Calu3 (cell line): Measurements from ENCODE around the gene HEBP1. TPM values are rescaled to one million over a fixed set of nuclear protein-coding genes. Genes with fewer than 3 reads are reported as not detected.
"Not testable (repeated sequence)": the region's sequence is repeated elsewhere in the genome, so short reads cannot be mapped to it uniquely, and the experiment has no call there.

Experiments used
- BruUV-seq: library from RNA; stranded (reverse); fragments of 400-500 nt; replicated peaks from 2 replicates; lab custom pipeline; 2021; lab: Mats Ljungman, UMichigan
- CTCF ChIA-PET: fragments of 300-600 bp; sonication (Branson Sonifier 250); formaldehyde crosslinking; loops from one replicate; lab custom pipeline; 2022; ENCODE audit warnings: antibody characterized with exemption; lab: Charles Lee
- DNase-seq: peaks from one replicate; pipeline ENCODE4 v3.0.0; 2022
- H3K27ac Mint-ChIP-seq: one replicate; pipeline ENCODE4 v1.8.0; 2022; ENCODE audit warnings: mixed read lengths; ENCODE audit not compliant: unreplicated experiment
- H3K27me3 Mint-ChIP-seq: one replicate; pipeline ENCODE4 v1.8.0; 2022; ENCODE audit warnings: mixed read lengths; ENCODE audit not compliant: unreplicated experiment
- H3K36me3 Mint-ChIP-seq: one replicate; pipeline ENCODE4 v1.8.0; 2022; ENCODE audit warnings: mild to moderate bottlenecking, moderate library complexity, mixed read lengths; ENCODE audit not compliant: insufficient read depth, unreplicated experiment
- H3K4me1 Mint-ChIP-seq: one replicate; pipeline ENCODE4 v1.8.0; 2022; ENCODE audit warnings: mild to moderate bottlenecking, low read depth, mixed read lengths; ENCODE audit not compliant: unreplicated experiment
- H3K4me3 Mint-ChIP-seq: one replicate; pipeline ENCODE4 v1.8.0; 2022; ENCODE audit warnings: mild to moderate bottlenecking, low read depth, moderate library complexity, mixed read lengths; ENCODE audit not compliant: unreplicated experiment
- H3K9me3 Mint-ChIP-seq: one replicate; pipeline ENCODE4 v1.8.0; 2022; ENCODE audit warnings: low read depth, mixed read lengths; ENCODE audit not compliant: unreplicated experiment
- CTCF ChIP-seq: fragments of 200-600 bp; IDR thresholded peaks from one replicate; pipeline ENCODE4 v1.8.0; 2022; ENCODE audit warnings: antibody characterized with exemption; ENCODE audit not compliant: unreplicated experiment
- intact Hi-C: fragments of 100-400 bp; cut with micrococcal nuclease; formaldehyde crosslinking; loops from one replicate; pipeline ENCODE4 v1.10.0; 2022; ENCODE audit not compliant: unreplicated experiment
- total RNA-seq: library from RNA; stranded (reverse); gene quantifications from 2 replicates; pipeline ENCODE4 v1.2.3, GENCODE V29; 2022

Gene HEBP1
- total RNA-seq, 1 experiment from 2014 or later = 10.6 TPM

- H3K4me1 Mint-ChIP-seq = no peaks in the 10 kb centered on the region
- H3K27me3 Mint-ChIP-seq = peaks cover 84% of the 10 kb centered on the region
- H3K36me3 Mint-ChIP-seq = peaks cover 7% of the 10 kb centered on the region
- intact Hi-C loops = no loop called here
- BruUV-seq = no TSS peak
- CTCF ChIA-PET = interaction anchor here (1.6 kb wide), 1 partner anchor 172 kb away, joined by 8 read pairs; no protein-coding TSS in a partner anchor
- no peak for TF ChIP-seq CTCF
- H3K9me3 Mint-ChIP-seq = no peaks in the 10 kb centered on the region
- DNase-seq = no peak
- no peak overlapping the region for H3K27ac Mint-ChIP-seq
- no peak overlapping the region for H3K4me3 Mint-ChIP-seq
These were observed 39.4 kb upstream of the HEBP1 start for GRCh38 chr12:13039328-13039956.

- no peaks in the 10 kb centered on the region for H3K36me3 Mint-ChIP-seq
- no TSS peak for BruUV-seq
- no peak overlapping the region for H3K27ac Mint-ChIP-seq
- H3K4me3 Mint-ChIP-seq = no peak overlapping the region
- H3K4me1 Mint-ChIP-seq = no peaks in the 10 kb centered on the region
- H3K9me3 Mint-ChIP-seq = no peaks in the 10 kb centered on the region
- TF ChIP-seq CTCF = no peak
- peaks cover 80% of the 10 kb centered on the region for H3K27me3 Mint-ChIP-seq
- DNase-seq = no peak
- CTCF ChIA-PET = interaction anchor here (0.6 to 1.6 kb wide), 2 partner anchors 173 to 1269 kb away, joined by 3 to 8 read pairs; no protein-coding TSS in a partner anchor
- intact Hi-C loops = no loop called here
These were observed 38.6 kb upstream of the HEBP1 start for GRCh38 chr12:13038491-13039161.

GRCh38 chr12:13036881-13037280, 36.8 kb upstream of the HEBP1 start:
- peaks cover 63% of the 10 kb centered on the region for H3K27me3 Mint-ChIP-seq
- no peaks in the 10 kb centered on the region for H3K36me3 Mint-ChIP-seq
- no peaks in the 10 kb centered on the region for H3K4me1 Mint-ChIP-seq
- no peak overlapping the region for H3K27ac Mint-ChIP-seq
- intact Hi-C loops = no loop called here
- CTCF ChIA-PET = no interaction called here
- H3K4me3 Mint-ChIP-seq = no peak overlapping the region
- no peak for TF ChIP-seq CTCF
- no peak for DNase-seq
- no peaks in the 10 kb centered on the region for H3K9me3 Mint-ChIP-seq
- no TSS peak for BruUV-seq

- DNase-seq, H3K36me3 Mint-ChIP-seq, H3K4me3 Mint-ChIP-seq, BruUV-seq, H3K4me1 Mint-ChIP-seq, H3K27ac Mint-ChIP-seq, intact Hi-C loops, H3K9me3 Mint-ChIP-seq: not testable (repeated sequence)
- H3K27me3 Mint-ChIP-seq = peaks cover 47% of the 10 kb centered on the region
- CTCF ChIA-PET = interaction anchor here (0.7 kb wide), 1 partner anchor 623 kb away, joined by 5 read pairs; no protein-coding TSS in a partner anchor
These were observed 35.3 kb upstream of the HEBP1 start for GRCh38 chr12:13035335-13035734.
